GM13976 (cell line): ENCODE results near the gene SFXN5.
A peak's percentile ranks its signal among the peaks of the same experiment; 100 is the strongest.

ENCODE experiments used
- DNase-seq: peaks from one replicate; pipeline ENCODE4 v3.0.0; 2012; ENCODE audit warnings: low spot score
- in situ Hi-C: fragments of 300-500 bp; cut with MboI; formaldehyde crosslinking; loops from one replicate; pipeline ENCODE4 v1.12.0; 2022; ENCODE audit warnings: low sequenced_read_pairs, mixed read lengths, inconsistent platforms; ENCODE audit not compliant: unreplicated experiment
- TF ChIP-seq, protein P1 (sequence below): IDR thresholded peaks from 2 replicates; pipeline ENCODE4 v1.5.1; 2012; ENCODE audit warnings: borderline replicate concordance, mild to moderate bottlenecking; ENCODE audit not compliant: insufficient read depth; ENCODE audit errors: extremely low read depth, missing control alignments, control extremely low read depth

SFXN5 gene

DNA sequence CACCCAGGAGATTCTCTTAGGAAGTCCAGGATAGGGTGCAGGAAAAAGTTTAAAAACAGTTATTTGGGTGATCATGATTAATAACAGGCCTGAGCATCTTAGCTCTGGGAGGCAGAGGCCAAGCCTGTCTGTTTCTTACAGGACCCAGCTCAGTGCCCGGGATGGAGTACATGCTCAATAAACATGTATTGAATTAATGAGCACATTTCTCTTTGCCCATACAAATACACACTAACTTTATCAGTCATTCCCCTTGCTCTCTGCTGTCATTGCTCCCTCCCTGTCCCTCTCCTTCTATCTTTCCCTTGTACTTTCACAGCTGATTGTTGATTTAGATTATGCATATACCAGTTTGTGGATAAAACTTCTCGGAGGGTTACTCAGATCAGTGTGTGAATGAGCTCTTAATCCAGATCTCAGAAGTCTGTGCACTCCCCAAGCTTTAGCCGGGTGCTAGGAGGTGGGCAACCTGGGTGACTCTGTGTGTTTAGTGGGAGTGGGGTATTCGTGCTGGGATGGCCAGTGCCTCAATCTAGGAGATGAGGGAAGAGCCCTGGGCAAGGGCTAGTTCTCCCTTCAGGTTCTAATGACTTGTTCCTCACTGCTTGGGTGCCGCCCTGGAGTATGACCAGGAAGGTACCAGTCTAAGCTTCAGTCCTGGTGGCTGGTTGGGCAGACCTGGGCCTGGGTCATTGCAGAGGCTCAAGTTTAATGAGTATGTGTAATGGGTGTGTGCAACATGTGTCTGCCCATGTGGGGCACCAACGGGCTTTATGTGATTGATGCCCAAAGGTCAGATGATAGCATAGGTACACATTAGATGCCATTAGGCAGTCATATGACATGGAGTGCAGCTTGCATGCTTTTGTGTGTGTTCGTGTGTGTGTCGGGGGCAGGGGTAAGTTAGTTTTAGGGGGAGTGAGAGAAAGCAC, 143.6 kb downstream of the SFXN5 start:
- DNase-seq = no peak
- TF ChIP-seq, protein P1, sequence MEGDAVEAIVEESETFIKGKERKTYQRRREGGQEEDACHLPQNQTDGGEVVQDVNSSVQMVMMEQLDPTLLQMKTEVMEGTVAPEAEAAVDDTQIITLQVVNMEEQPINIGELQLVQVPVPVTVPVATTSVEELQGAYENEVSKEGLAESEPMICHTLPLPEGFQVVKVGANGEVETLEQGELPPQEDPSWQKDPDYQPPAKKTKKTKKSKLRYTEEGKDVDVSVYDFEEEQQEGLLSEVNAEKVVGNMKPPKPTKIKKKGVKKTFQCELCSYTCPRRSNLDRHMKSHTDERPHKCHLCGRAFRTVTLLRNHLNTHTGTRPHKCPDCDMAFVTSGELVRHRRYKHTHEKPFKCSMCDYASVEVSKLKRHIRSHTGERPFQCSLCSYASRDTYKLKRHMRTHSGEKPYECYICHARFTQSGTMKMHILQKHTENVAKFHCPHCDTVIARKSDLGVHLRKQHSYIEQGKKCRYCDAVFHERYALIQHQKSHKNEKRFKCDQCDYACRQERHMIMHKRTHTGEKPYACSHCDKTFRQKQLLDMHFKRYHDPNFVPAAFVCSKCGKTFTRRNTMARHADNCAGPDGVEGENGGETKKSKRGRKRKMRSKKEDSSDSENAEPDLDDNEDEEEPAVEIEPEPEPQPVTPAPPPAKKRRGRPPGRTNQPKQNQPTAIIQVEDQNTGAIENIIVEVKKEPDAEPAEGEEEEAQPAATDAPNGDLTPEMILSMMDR = no peak
- in situ Hi-C loops = no loop called here

DNA sequence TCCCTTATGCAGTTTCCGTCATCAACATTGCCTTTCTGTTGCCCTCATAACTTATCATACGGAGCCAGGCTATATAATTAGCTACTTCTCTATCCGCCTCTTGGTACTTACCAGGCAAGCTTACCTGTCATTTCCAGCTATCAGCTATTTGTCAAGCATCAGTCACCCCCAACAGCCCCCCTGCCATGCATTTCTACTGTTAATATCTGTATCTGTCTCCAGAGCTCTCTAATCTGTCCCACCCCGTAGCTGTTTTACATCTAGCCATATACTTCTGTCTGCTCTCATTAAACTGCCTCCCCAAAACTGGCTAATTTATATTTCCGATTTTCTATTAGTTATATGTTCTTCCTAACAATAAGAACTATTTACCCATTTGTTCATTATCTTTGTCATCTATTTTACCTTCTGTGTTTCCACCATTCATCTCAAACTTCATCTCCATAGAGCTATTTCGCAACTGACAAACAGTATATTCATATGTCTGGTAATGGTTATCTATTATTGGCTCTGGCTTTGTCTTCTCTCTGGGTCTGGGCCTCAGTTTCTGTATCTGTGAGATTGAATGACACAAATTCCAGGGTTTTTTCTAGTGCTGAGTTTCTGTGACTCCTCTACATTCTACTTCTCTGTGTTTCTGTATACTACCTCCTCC, 144.6 kb downstream of the SFXN5 start:
- in situ Hi-C loops = no loop called here
- no peak for DNase-seq

DNA sequence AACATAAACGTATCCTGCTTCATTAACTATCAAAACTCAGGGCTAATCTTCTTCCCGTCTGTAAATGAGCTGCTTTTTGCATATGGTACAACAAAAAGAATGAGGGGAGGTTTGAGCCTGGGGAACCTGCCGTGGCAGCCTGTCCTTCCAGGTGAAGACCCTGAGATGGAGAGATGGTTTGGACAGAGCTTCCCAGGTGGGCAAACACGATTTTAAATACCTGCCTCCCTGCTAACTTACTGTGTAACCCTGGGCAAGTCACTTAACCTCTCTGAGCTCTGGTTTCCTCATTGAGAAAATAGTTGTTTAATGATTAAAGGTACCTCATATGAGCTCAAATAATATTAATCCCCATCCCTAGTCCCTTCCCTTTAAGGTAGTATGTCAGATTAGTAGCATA, 145.1 kb downstream of the SFXN5 start:
- in situ Hi-C loops = no loop called here
- no peak for DNase-seq
- TF ChIP-seq, protein P1 = no peak

More for the DNA sequence above, 144.6 kb downstream of the SFXN5 start:
- TF ChIP-seq, protein P1 = no peak

DNA sequence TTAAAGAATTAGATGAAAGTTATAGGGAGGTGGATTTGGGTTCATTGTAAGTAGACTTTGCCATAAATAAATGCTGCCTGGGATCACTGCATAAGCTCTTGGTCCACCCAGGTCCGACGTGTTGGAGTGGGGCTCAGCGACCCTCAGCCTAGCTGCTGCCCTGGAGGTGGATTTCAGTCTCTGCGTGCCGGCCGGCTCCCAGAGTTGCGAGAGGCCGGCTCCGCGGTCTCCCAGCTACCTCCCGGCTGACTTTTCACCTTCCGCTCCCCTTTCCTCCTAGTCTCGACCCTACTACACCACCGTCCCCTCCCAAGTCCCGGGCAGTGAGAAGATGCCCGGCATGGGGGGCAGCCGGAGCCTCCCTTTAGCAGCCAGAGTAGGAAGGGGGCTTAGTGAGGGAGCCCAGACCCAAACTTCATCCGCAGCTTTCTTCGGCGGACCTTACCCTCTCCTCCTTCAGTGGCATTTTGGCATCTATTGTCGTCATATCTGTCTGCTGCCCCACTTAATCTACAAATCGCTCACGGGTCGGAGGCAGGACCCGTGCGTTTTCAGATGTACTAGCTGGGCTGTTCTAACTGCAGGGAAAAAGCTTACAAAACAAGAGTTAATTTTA, 146.1 kb downstream of the SFXN5 start:
- in situ Hi-C loops = no loop called here
- TF ChIP-seq, protein P1 = no peak
- no peak for DNase-seq

DNA sequence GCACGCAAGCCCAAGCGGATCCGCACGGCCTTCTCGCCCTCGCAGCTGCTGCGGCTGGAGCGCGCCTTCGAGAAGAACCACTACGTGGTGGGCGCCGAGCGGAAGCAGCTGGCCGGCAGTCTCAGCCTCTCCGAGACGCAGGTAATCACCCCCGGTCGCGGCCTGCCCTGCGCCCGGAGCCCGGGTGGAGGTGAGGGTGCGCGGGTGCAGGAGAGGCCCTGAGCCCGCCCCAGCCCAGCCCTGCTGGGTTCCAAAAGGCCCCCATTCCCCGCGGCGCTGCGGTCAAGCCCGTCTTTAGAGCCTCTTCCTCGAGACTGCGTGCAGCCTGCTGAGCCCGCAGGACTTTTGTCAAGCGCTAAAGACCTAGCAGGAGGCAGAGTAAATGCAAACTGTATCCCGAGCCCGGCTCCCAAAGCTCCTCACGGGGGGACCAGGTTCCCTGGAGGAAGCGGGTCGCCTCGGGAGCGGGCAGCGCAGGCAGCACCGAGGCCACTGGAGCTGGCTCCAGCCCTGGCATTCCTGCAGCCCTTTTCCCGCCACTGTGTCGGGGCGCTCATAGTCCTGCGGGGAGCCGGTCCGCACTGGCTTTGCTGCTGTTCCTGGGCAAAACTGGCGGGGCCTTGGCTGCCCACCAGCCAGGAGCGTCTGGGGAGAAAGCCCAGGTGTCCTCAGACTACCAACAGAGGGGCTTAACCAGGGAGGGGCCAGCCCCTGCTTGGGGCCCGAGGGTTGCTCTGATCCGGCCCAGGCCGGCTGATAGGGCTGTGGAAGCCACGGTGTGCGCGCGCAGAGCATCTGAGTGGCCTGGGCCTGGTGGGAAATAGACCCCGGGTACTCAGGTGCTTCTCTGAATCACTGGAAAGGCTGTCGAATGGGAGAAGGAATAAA, 146.9 kb downstream of the SFXN5 start:
- in situ Hi-C loops = no loop called here
- TF ChIP-seq, protein P1 = no peak
- peak; percentile 70 for DNase-seq

DNA sequence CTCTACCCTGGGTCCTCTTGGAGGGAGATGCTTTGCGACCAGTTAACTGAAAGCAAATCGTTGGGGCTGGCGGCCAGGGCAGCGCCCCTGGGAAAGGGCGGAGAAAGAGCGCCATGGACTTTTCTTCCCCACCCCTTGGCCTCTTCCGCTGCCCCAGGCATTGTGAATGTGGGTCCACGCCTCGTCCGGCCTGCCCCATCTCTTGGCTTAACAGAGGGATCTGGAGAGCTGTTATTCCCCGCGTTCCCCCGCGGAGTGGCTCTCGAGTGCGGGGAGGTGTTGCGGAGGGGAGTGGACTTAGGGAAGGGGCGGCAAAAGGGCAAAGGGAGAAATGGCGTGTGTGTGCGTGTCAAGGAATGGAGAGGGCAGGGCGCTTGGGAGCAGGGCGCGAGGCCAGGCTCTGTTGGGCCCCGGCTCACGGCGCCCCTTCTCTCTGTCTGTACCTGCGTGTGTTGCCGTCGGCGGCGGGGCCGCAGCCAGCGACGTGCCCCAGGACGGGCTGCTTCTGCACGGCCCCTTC, 147.6 kb downstream of the SFXN5 start:
- in situ Hi-C loops = no loop called here
- no peak for DNase-seq
- TF ChIP-seq, protein P1 = no peak
